ENCODE data around the gene REG4.

- TF ChIP-seq CTCF (IDR thresholded peaks at IDR 0.05) = no peak
- TF ChIP-seq POLR2A (IDR thresholded peaks at IDR 0.05) = no peak
Measured at GRCh38 chr1:119771016-119771415, 40.2 kb downstream of the REG4 start.
